GM19324 (cell line): ENCODE measurements around the gene TIE1.
A peak's percentile ranks its signal among the peaks of the same experiment; 100 is the strongest.

Experiments
- ATAC-seq: cut with Tn5 transposase; IDR thresholded peaks from one replicate; pipeline ENCODE4 v1.9.1; 2021; ENCODE audit warnings: mild to moderate bottlenecking, moderate library complexity; ENCODE audit not compliant: unreplicated experiment, low FRiP score

TIE1 gene

GRCh38 chr1:43334453-43335205, 33.8 kb downstream of the TIE1 start:
- no peak for ATAC-seq

DNA sequence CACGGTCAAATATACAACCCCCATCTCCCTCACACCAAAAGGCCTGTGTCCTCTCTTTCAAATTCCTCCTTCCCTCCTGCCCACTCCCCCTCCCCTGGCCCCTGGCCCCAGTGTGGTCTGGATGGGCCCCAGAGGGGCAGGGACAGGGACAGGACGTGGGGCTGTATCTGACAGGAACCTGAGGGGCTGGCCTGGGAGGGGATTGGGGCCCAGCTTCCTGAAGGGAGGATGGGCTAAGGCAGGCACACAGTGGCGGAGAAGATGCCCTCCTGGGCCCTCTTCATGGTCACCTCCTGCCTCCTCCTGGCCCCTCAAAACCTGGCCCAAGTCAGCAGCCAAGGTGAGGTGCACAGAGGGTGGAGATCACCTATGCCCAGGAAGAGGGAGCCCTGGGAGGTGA, 36.8 kb downstream of the TIE1 start, which contains the start of gene MPL:
MPL (plus strand) TSS at position 231 of the 400 bp plus-strand sequence; CDS start at position 262, 31 bp downstream.
- no peak for ATAC-seq

GRCh38 chr1:43338001-43338400, 37.2 kb downstream of the TIE1 start:
- ATAC-seq, result no peak

GRCh38 chr1:43339584-43340232, 38.9 kb downstream of the TIE1 start:
- ATAC-seq, result no peak

- ATAC-seq, result no peak
These were observed 39.8 kb downstream of the TIE1 start for GRCh38 chr1:43340559-43340958.

DNA sequence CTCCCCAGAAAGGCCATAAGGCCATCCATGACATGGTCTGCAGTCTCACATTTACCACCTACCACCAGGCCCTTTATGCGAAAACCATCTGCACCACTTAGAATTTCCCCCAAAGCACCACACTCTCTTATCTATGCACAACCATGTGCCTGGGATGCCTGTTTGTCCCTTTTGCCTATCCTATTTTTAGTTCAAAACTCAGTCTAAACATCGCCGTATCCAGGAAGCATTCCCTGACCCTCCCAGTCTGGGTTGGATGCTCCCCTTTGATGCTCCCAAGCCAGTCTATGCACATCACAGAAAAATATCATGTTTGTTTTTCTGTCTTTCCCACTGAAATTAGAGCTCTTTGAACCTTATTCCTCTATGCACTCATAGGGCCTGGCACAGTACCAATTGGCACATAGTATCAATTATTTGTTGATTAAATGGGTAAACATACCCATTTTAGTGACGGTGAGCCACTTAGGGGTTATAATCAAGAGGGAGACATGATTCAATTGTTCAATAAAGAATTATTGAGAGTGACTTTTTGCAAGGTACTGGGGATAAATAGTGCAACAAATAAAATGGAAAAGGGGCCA, 43.6 kb downstream of the TIE1 start:
- no peak for ATAC-seq

GRCh38 chr1:43345120-43345519, 44.3 kb downstream of the TIE1 start:
- ATAC-seq, result no peak

GRCh38 chr1:43346636-43347035, 45.9 kb downstream of the TIE1 start:
- no peak for ATAC-seq

- no peak for ATAC-seq
These were observed 47.6 kb downstream of the TIE1 start for GRCh38 chr1:43348343-43348808.

DNA sequence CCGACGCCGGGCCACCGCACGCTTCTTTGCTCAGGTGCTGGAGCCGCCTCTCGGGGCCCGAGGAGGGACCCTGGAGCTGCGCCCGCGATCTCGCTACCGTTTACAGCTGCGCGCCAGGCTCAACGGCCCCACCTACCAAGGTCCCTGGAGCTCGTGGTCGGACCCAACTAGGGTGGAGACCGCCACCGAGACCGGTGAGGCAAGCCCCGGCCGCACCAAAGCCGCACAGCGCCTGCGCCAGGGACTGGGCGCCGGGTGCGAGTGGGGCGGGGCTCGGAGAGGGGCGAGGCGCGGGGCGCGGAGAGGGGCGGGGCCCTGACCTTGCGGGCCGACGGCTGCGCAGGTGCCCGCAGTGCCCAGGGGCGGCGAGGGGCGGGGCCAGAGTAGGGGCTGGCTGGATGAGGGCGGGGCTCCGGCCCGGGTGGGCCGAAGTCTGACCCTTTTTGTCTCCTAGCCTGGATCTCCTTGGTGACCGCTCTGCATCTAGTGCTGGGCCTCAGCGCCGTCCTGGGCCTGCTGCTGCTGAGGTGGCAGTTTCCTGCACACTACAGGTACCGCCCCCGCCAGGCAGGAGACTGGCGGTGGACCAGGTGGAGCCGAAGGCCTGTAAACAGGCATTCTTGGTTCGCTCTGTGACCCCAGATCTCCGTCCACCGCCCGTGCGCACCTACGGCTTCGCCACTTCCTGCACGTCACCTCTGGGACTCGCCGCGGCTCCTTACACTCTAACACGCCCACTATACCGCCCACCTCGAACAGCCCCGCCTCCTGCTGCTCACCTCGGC, 48.2 kb downstream of the TIE1 start:
- ATAC-seq, result peak; percentile 43

DNA sequence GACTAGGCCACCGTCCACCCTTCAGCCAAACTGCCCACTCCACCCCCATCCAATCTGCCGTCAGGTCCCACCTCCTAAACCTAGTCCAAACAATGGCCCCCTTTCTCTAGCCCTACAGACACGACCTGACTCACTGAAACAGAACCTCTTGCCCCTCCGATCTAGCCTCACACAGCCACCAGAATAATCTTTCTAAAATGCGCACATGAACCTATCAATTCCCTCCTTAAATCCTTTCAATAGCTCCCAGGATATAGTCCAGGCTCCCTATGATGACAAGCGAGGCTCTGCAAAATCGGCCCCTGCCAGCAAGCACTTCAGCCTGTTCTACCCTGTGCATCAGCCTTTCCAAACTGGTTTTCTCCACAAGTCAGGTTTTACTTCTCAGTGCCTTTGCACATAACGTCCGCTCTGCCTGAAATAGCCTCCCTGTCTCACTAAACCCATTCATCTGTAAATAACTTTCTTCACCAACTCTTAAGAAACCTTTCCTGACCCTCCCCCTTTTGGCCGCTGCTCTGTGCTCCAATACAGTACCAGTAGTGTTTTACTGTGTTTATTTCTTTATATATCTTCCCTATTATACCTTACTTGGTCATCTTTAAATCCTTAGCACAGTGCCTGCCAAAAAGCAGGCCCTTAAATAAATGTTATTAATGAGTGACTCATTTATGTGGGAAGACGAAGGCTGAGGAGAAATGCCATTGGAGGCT, 49.0 kb downstream of the TIE1 start:
- ATAC-seq, result no peak

DNA sequence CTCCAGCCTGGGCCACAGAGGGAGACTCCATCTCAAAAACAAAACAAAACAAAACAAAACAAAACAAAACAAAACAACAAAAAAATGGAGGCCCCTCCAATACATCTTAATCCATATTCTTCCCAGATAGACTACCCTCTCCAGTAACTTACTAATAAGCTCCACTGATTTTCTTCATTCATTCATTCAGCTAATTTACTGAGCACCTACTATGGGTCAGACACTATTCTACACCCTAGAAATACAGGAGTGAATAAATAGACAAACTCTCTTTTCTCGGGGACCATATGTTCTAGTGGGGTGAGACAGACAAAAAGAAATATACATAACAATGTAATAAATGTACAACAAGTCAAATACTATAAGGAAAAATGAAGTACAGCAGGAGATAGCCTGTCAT, 50.2 kb downstream of the TIE1 start:
- ATAC-seq, result no peak

DNA sequence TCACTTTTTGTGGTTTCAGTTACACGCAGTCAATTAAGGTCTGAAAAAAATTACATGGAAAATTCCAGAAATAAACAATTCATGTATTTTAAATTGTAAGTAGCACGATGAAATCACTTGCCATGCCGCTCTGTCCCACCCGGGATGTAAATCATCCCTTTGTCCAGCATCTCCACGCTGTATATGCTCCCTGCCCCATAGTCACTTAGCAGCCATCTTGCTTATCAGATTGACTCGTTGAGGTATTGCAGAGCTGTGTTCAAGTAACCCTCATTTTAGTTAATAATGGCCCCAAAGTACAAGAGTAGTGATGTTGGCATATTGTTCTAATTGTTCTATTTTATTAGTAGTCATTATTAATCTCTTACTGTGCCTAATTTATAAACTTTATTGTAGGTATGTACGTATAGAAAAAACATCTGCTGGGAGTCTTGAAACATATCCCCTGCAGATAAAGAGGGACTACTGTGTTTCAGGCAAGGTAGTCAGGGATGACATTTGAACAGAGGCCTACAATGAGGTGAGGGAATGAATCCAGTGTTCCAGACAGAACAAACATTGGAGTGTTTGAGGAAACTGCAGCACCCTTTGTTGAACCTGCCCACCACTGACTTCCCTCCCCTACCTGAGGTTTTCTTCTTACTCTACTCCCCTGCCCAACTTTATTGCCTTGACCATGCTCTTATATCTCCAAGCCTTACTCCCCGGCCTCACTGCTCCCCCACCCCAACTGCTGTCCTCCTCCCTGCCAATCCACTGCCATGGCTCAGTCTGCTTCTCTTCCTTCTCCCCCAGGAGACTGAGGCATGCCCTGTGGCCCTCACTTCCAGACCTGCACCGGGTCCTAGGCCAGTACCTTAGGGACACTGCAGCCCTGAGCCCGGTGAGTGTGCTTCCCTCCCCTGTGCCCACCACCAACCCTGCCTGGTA, 50.9 kb downstream of the TIE1 start:
- ATAC-seq, result no peak

DNA sequence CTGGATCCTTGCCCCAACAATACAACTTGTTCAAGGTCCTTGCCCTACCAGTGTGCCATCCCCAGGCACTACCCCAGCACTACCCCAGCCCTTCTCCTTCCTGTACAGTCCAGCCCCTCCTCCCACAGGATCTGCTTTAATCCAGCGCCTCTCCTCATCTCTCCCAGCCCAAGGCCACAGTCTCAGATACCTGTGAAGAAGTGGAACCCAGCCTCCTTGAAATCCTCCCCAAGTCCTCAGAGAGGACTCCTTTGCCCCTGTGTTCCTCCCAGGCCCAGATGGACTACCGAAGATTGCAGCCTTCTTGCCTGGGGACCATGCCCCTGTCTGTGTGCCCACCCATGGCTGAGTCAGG, 51.5 kb downstream of the TIE1 start:
- no peak for ATAC-seq

GRCh38 chr1:43352881-43353280, 52.1 kb downstream of the TIE1 start:
- ATAC-seq, result no peak

- ATAC-seq, result no peak
These were observed 53.7 kb downstream of the TIE1 start for GRCh38 chr1:43354471-43354870.

GRCh38 chr1:43354936-43355335, 54.2 kb downstream of the TIE1 start:
- no peak for ATAC-seq

- ATAC-seq, result no peak
These were observed 56.5 kb downstream of the TIE1 start for GRCh38 chr1:43357251-43357650.

DNA sequence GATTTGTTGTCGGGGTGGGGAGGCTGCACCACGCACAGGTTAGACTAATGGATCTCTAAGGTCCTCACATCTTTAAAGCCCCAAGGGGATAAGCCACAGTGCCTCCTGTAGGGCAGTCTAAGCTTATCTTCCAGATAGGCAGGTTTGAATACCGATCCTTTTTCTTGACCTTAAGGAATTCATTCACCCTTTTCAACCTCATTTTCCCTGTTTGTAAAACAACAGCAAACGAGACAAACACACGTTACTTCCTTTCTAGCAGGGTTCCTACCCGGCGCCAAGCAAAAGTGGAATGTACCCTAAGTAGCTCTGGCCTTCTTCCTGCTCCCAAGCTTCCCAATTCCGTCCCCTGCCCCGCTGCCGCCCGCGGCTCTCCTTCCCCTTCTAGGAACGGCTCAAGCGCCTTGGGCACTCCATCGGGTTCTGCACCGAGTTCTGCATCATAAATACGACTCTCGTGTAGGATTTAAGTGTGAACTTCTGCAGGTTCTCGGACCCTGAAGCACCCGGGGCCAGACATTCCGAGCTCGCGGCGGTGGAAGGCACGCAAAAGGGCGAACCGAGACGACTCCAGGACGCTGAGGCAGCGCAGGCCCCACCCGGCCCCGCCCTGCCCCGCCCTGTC, 57.5 kb downstream of the TIE1 start:
- ATAC-seq, result peak; percentile 10
